CD4-positive, alpha-beta T cell treated with Interferon alpha-2 for 1 hour (primary cell): ENCODE data around the gene PGLYRP1.

Experiments used
- DNase-seq, 2 donors: peaks; one replicate each; pipeline ENCODE4 v3.0.0-alpha.2; 2020 to 2022

Gene PGLYRP1

DNA sequence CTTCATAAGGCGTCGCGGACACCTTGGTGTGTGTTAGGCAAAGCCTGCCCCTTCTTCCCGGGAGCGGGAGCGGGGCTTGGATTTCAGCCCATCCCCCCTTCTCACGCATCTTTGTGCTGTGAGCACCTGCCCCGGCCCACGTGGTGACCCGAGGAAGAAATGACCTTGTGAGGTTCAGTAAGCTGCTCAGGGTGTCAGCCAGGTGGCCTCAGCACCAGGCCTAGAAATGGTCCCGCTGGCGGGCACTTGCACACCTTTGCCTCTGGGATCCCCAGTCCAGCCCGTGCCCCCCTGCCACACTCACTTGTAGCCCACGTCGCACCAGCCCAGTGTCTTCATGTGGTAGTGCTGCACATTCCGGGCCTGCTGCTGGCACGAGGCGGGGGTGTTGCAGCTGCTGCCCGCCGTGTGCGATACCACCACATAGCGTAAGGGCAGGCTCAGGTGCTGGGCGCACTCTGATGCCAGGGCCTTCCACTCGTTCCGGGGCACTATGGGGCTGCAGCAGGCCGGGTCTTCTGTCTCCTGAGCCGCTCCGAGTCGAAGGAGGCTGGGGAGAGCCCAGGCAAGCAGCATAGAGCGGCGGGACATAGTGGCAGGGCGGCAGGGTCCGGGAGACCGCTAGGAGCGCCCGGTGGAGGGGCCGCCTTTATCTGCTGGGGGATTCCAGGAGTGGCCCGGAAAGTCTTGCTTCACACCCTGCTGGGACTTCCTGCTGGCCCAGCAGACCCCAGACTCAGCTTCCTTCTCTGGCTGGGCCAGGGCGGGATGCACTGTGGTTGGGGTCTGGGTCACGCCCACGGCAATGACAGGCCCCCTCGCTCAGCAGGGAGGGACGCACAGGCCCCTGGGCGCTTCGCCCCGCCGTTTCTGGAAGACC lies at the start of gene PGLYRP1:
TSS of gene PGLYRP1 (minus strand) at position 623 of the 880 bp plus-strand sequence. CDS start at position 591, 32 bp downstream.
- DNase-seq: no peak

DNA sequence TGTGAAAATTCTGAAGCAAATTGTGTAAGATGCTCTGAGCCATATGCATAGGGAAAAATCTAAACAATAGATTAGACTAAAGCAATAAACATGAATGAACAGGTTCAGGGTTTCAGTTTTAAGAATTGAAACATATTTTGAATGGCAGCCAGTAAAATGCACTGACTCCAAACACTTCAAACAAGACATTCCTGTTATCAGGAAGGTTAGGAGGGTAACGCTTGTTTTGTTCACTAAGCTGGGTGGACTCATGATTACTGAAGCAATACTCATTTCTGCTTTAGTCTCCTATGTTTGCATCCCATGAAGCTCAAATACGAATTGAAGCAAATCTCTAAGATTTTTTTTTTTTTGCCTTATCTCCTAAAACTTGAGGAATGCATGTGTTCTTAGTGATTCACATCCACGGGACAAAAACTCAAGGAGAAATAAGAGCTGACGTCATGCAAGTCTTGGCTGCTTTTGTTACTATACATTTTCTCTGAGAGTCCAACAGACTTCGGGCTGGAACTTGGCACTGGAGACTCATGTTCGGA lies 47.0 kb upstream of the PGLYRP1 start:
- DNase-seq: no peak

GRCh38 chr19:46068345-46069258 lies 45.7 kb upstream of the PGLYRP1 start:
- no peak for DNase-seq

GRCh38 chr19:46067691-46068090 lies 44.8 kb upstream of the PGLYRP1 start:
- DNase-seq: no peak

- no peak for DNase-seq
These were observed 43.6 kb upstream of the PGLYRP1 start for GRCh38 chr19:46066471-46066870.

DNA sequence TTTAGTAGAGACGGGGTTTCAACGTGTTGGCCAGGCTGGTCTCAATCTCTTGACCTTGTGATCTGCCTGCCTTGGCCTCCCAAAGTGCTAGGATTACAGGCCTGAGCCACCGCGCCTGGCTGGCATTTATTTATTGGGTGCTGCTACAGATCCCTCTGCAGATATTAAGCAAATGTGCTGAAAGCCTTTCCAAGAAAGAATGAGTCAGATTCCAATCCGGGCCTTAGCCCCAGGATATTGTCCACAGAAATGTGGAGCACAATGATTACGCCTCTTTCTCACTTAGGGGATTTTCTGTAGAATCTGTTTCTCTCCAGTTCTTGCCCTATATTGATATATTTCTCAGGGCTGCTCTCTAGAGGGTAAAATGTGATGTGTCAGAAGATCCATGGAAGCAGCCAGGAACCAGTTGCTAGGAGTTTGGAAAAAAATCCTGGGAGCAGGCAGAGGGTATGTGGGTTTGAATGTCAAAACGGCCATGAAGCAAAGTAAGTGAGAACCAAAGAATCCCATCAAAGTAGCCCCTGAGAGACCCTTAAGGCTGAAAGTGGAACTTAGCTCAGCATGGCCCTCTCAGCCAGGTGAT lies 42.7 kb upstream of the PGLYRP1 start:
- DNase-seq: no peak

DNA sequence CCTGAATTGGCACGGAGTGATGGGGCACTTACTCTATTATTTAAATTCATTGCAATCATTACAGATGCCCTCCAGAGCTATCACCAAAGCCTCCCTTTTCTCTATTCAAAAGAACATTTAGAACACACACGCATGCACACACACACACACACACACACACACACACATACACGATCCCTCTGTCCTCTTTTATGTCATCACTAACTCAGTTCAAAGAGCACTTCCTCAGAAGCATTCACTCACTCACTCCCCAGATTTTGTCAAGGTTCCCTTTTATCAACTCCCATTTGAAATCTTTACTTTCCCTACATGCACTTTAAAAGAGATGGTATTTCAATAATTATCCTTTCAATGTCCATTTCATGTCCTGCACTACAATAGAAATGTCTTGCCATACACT lies 40.3 kb upstream of the PGLYRP1 start:
- DNase-seq: no peak

DNA sequence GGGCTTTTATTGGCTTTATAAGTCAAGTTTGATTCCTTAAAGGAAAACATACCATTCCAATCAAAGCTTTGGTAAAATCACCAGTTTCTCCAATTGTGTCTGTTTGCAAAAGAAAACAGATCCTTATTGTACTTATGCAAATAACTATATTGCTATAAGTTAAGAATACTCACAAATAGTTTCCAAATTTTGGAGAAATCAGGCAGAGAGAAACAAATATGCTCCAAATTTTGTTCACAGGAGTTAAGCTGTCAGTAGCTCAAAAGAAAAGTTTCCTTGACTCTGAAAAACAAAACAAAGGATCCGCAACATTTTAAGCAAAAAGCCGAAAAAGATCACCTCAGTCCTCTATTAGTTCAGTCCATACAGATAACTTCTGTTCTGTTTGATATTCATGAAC lies 37.2 kb upstream of the PGLYRP1 start:
- no peak for DNase-seq

- no peak for DNase-seq
These were observed 35.9 kb upstream of the PGLYRP1 start for GRCh38 chr19:46058778-46059177.

- DNase-seq: no peak
These were observed 33.7 kb upstream of the PGLYRP1 start for GRCh38 chr19:46056536-46056935.

- DNase-seq: no peak
These were observed 30.0 kb upstream of the PGLYRP1 start for GRCh38 chr19:46052896-46053295.

DNA sequence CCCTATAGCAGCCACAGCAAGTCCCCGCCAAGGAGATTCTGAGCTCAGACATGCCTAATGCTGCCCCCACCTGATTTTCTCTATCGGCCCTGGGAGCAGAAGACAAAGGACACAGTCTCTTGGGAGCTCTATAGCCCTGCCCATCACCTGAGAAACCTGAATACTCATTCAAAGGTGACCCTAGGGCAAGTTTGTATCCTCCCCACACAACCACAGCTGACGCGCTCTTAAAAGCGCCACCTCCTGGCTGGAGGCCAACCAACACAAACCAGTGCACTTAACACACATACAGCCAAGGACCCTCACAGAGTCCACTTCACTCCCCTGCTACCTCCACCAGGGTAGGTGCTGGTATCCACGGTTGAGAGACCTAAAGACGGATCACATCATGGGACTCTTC lies 26.7 kb upstream of the PGLYRP1 start:
- DNase-seq: peak in 1 of 2 donors; percentile 9

- no peak for DNase-seq
These were observed 20.7 kb upstream of the PGLYRP1 start for GRCh38 chr19:46043519-46043918.

GRCh38 chr19:46042252-46042883 lies 19.5 kb upstream of the PGLYRP1 start:
- no peak for DNase-seq

DNA sequence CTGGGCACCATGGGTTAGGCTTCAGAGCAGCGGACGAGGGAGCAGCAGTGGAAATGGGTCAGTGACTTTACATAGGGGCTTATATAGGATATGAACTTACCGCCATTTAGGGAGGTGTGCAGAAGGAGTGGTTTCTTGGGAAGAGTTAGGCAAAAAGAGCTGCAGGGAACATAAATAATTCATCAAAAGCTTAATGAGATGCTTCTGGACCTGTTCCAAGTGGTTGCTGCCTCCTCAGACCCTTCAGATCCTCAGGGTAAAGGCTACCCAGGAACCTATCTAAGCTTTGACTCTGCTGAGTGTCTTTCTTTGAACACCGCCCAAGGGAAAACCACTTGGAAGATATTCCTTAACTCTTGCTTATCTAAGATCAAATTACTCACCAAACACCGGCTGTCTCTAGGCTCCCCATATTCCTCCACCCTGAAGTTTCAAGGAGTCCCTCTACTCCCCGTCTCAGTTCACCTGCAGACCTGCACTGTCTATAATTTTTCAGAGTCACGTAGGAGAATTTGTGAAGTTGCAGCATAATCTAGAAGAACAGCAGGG lies 18.2 kb upstream of the PGLYRP1 start, which contains the start of gene IGFL4:
TSS of gene IGFL4 (minus strand) at position 51 of the 549 bp plus-strand sequence. CDS start at position 11, 40 bp downstream.
- no peak for DNase-seq

GRCh38 chr19:46040125-46040524 lies 17.3 kb upstream of the PGLYRP1 start:
- no peak for DNase-seq

GRCh38 chr19:46036744-46037128 lies 13.9 kb upstream of the PGLYRP1 start:
- DNase-seq: no peak

- no peak for DNase-seq
These were observed 13.3 kb upstream of the PGLYRP1 start for GRCh38 chr19:46035986-46036743.

GRCh38 chr19:46035546-46035945 lies 12.7 kb upstream of the PGLYRP1 start:
- DNase-seq: no peak

DNA sequence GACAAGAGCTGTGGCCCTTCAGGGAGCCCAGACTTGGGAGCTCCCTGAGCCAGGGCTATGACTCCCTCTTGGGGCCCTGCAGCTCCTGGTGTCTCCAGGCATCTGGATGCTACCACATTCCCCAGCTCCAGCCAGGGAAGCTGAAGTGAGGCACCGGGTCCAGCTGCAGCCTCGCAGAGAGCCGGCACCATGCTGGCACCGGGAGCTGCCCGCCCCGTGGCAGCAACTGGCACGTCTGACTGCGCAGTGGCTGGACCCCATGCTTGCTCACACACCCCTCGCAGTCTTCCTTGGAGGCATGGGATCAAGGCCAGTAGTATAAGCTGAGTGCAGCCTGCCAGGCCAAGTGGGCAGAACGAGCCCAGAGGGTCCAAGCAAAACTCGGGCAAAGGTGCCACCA lies 10.5 kb upstream of the PGLYRP1 start:
- no peak for DNase-seq

- DNase-seq: no peak
These were observed 9.8 kb upstream of the PGLYRP1 start for GRCh38 chr19:46032597-46033025.
